HG03558 (cell line): ENCODE results near the gene TRIOBP.
"Not testable (repeated sequence)": the region's sequence is repeated elsewhere in the genome, so short reads cannot be mapped to it uniquely, and the experiment has no call there.

ENCODE experiments used
- ATAC-seq: cut with Tn5 transposase; IDR thresholded peaks from one replicate; pipeline ENCODE4 v1.9.1; 2021; ENCODE audit warnings: moderate number of reproducible peaks; ENCODE audit not compliant: unreplicated experiment; ENCODE audit errors: extremely low read depth

TRIOBP gene

GRCh38 chr22:37717746-37718305 is 21.0 kb downstream of the TRIOBP start:
- ATAC-seq = not testable (repeated sequence)

DNA sequence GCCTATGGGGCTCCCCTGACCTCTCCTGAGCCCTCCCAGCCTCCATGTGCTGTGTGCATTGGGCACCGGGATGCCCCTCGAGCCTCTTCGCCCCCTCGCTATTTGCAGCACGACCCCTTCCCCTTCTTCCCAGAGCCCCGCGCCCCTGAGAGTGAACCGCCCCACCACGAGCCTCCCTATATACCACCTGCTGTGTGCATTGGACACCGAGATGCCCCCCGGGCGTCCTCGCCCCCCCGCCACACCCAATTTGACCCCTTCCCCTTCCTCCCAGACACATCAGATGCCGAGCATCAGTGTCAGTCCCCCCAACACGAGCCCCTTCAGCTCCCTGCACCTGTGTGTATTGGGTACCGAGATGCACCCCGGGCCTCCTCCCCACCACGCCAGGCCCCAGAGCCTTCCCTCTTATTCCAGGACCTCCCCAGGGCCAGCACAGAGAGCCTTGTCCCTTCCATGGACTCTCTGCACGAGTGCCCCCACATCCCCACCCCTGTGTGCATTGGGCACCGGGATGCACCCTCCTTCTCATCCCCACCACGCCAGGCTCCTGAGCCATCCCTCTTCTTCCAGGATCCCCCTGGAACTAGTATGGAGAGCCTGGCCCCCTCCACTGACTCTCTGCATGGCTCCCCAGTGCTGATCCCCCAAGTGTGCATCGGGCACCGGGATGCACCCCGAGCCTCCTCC is 28.8 kb downstream of the TRIOBP start:
- ATAC-seq = no peak

DNA sequence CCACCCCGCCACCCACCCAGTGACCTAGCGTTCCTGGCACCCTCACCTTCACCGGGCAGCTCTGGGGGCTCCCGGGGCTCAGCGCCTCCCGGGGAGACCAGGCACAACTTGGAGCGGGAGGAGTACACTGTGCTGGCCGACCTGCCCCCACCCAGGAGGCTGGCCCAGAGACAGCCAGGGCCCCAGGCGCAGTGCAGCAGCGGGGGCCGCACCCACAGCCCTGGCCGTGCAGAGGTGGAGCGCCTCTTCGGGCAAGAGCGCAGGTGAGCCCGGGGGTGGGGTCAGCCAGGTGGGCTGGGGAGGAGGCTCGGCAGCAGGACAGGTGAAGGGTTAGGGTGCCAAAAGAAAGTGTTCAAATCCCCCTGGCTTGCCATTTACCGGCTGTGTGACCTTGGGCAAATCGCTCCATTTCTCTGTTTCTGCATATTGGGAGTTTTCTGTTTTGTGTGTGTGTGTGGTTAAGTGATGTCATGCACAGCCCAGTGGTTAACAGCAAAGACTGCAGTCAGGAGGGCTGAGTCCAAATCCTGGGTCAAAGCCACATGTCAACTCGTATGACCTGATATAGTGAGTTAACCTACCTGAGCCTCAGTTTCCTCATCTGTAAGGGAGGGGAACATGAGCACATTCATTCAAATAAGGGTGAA is 29.5 kb downstream of the TRIOBP start:
- ATAC-seq = no peak

DNA sequence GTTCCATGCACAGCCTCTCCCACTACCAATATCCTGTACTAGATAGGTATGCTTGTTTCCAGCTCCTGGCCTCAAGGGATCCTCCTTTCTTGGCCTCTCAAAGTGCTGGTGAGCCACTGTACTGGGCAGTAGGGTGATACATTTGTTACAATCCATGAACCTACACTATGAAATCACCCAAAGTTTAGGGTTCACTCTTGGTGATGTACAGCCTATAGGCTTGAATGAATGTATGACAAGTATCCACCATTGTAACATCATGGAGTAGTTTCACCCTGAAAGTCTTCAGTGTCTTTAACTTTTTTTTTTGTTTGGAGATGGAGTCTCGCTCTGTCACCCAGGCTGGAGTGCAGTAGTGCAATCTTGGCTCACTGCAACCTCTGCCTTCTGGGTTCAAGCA is 31.8 kb downstream of the TRIOBP start:
- no peak for ATAC-seq

- no peak for ATAC-seq
These were observed 35.1 kb downstream of the TRIOBP start for GRCh38 chr22:37731804-37732471.

DNA sequence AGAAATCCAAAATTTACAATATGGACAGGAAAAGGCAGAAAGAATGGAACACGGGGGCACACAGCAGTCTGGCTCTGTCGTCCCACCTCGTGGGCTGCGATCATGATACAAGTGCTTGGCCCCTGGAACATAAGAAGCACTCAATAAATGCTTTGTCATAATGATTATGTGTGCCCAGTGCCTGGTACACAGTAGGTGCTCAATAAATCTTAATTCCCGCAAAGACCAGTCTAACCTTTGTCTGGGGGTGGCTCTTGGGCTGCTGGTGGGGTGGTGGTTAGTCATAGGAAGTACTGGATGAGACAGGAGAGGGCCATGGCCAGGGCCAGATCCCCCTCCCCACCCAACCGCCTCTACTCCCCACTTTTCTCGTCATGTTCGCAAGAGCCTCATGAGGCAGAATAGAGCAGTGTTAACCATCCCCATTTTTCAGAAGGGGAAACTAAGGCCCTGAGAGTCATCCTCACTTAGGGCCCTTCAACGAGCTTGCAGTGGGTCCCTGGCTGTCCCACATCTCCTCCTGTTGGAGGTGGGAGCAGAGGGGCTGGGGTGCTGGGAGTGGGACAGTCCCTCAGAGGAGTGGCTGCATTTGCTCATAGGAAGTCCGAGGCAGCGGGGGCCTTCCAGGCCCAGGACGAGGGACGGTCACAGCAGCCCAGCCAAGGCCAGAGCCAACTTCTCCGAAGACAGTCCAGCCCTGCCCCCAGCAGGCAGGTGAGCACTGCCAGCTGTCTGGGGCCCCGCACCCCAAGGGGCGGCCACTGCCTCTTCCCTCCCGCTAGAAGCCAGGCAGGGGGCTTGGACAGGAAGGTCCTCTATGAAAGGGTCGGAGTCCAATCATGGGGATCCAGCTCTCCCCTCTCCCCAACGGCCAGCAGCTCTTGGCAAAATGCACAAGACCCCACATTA is 36.1 kb downstream of the TRIOBP start:
- ATAC-seq = no peak

DNA sequence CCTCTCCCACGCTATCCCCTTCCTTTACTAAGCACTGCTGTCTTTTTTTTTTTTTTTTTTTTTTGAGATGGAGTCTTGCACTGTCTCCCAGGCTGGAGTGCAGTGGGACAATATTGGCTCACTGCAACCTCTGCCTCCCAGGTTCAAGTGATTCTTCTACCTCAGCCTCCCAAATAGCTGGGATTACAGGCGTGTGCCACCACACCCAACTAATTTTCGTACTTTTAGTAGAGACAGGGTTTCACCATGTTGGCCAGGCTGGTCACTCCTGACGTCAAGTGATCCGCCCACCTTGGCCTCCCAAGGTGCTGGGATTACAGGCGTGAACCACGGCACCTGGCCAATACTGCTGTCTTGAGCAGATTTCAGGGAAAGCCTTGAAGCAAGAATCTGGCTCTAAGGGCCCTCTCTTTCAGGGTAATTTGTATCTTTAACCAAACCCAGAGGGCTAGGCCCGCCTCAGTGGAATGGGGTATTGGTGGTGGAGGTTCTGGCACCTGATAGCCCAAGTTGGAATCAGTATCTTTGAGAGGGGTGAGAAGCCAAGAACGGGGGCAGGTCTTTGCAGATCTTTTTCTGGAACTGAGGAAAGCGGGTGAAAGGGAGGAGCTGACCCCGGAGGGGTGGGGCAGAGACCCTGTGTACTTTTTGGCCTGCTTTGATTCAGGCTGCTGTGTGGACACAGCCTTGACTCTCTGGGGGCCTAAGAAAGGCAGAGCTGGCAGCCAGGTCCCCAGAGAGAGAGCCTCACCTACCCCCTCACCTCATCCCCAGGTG is 37.0 kb downstream of the TRIOBP start:
- no peak for ATAC-seq

GRCh38 chr22:37734402-37734700 is 37.5 kb downstream of the TRIOBP start:
- no peak for ATAC-seq

GRCh38 chr22:37734964-37735451 is 38.2 kb downstream of the TRIOBP start:
- no peak for ATAC-seq

DNA sequence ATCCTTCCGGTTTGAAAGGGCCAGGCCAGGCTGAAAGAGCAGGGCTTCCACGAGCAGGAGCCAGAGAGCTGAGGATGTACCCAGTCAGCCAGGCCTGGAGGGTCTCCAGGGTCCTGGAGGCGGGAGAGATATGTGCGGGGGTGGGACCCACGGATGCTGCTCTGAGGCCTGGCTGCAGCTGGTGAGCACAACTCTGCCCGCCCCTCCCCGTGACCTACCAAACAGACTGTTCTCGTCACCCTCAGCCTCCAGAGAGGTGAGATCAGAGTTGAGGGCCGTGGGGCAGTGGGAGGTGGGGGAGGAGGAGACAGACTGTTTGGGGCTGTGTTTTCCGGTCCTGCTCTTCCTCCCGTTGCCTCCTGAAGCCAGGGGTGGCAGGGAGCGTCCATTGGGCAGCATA is 42.2 kb downstream of the TRIOBP start:
- ATAC-seq = no peak

- no peak for ATAC-seq
These were observed 42.8 kb downstream of the TRIOBP start for GRCh38 chr22:37739611-37740049.

- no peak for ATAC-seq
These were observed 43.8 kb downstream of the TRIOBP start for GRCh38 chr22:37740455-37741311.

- ATAC-seq = no peak
These were observed 44.5 kb downstream of the TRIOBP start for GRCh38 chr22:37741312-37741795.

- ATAC-seq = no peak
These were observed 45.7 kb downstream of the TRIOBP start for GRCh38 chr22:37742376-37743171.

DNA sequence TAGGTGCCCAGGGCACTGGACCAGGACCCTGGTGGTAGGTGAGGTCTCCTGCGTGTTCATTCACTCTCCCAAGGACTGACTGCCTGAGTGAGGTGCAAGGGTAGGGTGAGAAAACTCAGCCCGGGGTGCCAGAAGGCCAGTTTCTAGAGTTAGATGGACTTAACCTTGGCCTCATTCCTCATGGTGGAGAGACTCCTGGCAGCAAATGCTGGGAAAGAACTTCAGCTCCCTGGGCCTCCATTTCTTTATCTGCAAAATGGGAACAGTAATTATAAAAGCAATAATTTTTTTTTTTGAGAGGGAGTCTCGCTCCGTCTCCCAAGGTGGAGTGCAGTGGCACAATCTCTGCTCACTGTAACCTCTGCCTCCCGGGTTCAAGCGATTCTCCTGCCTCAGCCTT is 47.7 kb downstream of the TRIOBP start:
- ATAC-seq = no peak

GRCh38 chr22:37745548-37746365 is 48.9 kb downstream of the TRIOBP start:
- no peak for ATAC-seq
